WTC11 (cell line): ENCODE results near the gene FNDC11. TPM values are rescaled to one million over a fixed set of nuclear protein-coding genes. Genes with fewer than 3 reads are reported as not detected.

Experiments used
- ATAC-seq: fragments of 200-7000 bp; cut with Tn5 transposase; 2 replicates; pipeline ENCODE4 v1.10.0; 2021; ENCODE audit warnings: mild to moderate bottlenecking, moderate library complexity
- CTCF ChIA-PET: fragments of 300-600 bp; sonication (Branson Sonifier 250); formaldehyde crosslinking; loops from one replicate; lab custom pipeline; 2021; ENCODE audit warnings: antibody characterized with exemption; lab: Charles Lee
- POLR2A ChIA-PET: fragments of 350-600 bp; sonication (Branson Sonifier 250); formaldehyde crosslinking; loops from one replicate; lab custom pipeline; 2021; ENCODE audit warnings: antibody characterized with exemption; lab: Charles Lee
- DNase-seq: peaks from one replicate; pipeline ENCODE4 v3.0.0; 2021; ENCODE audit warnings: low spot score
- H3K27ac Mint-ChIP-seq: 2 replicates; pipeline ENCODE4 v1.8.0; 2021; ENCODE audit warnings: mixed read lengths
- H3K27me3 Mint-ChIP-seq: 2 replicates; pipeline ENCODE4 v1.8.0; 2021; ENCODE audit warnings: low read depth, mild to moderate bottlenecking, moderate library complexity, mixed read lengths
- H3K36me3 Mint-ChIP-seq: 2 replicates; pipeline ENCODE4 v1.8.0; 2021; ENCODE audit warnings: mixed read lengths
- H3K4me1 Mint-ChIP-seq: 2 replicates; pipeline ENCODE4 v1.8.0; 2022; ENCODE audit warnings: mixed read lengths
- H3K4me3 Mint-ChIP-seq: 2 replicates; pipeline ENCODE4 v1.8.0; 2021; ENCODE audit warnings: mild to moderate bottlenecking, moderate library complexity, mixed read lengths
- H3K9me3 Mint-ChIP-seq: 2 replicates; pipeline ENCODE4 v1.8.0; 2021; ENCODE audit warnings: mixed read lengths
- FOXK1 ChIP-seq: sonication (generic); formaldehyde crosslinking; IDR thresholded peaks from 2 replicates; pipeline ENCODE4 v1.8.0; 2022; ENCODE audit warnings: mild to moderate bottlenecking, moderate library complexity, missing genetic modification reagents
- RORB ChIP-seq: fragments of 250-450 bp; sonication (Bioruptor Pico); IDR thresholded peaks from 2 replicates; pipeline ENCODE4 v1.9.0; 2021; ENCODE audit warnings: mild to moderate bottlenecking
- total RNA-seq: library from RNA; stranded (reverse); gene quantifications from 3 replicates; pipeline ENCODE4 v1.2.3, GENCODE V29; 2021

Gene FNDC11
- total RNA-seq, 1 experiment from 2014 or later = 3.8 TPM

- H3K36me3 Mint-ChIP-seq = peaks cover 16% of the 10 kb centered on the region
- H3K27ac Mint-ChIP-seq = no peak overlapping the region
Measured at GRCh38 chr20:63602321-63602720, 48.4 kb downstream of the FNDC11 start.

More at GRCh38 chr20:63602321-63602720, 48.4 kb downstream of the FNDC11 start:
- DNase-seq (no peak), ATAC-seq (no peak)
- H3K4me3 Mint-ChIP-seq = no peak overlapping the region
- POLR2A ChIA-PET = no interaction called here
- H3K4me1 Mint-ChIP-seq = no peaks in the 10 kb centered on the region
- no peaks in the 10 kb centered on the region for H3K9me3 Mint-ChIP-seq
- H3K27me3 Mint-ChIP-seq = no peaks in the 10 kb centered on the region; the same call in 1 of the 2 replicates
- CTCF ChIA-PET = interaction anchor here (0.6 kb wide), 2 partner anchors 28 to 64 kb away, joined by 3 to 6 read pairs; partner anchors contain the start of gene HELZ2
- TF ChIP-seq RORB (no peak), FOXK1 (CRISPR knock-in tag) (no peak)
- TF ChIP-seq, all 79 proteins: peak for 0

Other genes starting within 250 kb of the FNDC11 start
- 2.5 to 5.7 TPM (median 4.8 TPM) in 3 replicates for gene CHRNA4, start 192.8 kb upstream of the FNDC11 start, total RNA-seq
- 99.8 to 112 TPM (median 108 TPM) in 3 replicates for gene KCNQ2, start 81.5 kb upstream of the FNDC11 start, total RNA-seq
- 26.0 to 35.7 TPM (median 34.9 TPM) in 3 replicates for gene EEF1A2, start 55.1 kb upstream of the FNDC11 start, total RNA-seq
- 170 to 210 TPM (median 205 TPM) in 3 replicates for gene PPDPF, start 33.4 kb upstream of the FNDC11 start, total RNA-seq
- gene PTK6, start 16.8 kb upstream of the FNDC11 start, total RNA-seq = 0.22 to 0.53 TPM (median 0.32 TPM) in 3 replicates
- gene SRMS, start 6.4 kb upstream of the FNDC11 start, total RNA-seq = 0.21 to 0.46 TPM (median 0.26 TPM) in 3 replicates
- gene HELZ2, start 20.1 kb downstream of the FNDC11 start, total RNA-seq = 27.5 to 32.6 TPM (median 32.4 TPM) in 3 replicates
- gene GMEB2, start 72.9 kb downstream of the FNDC11 start, total RNA-seq = 14.1 to 14.8 TPM (median 14.2 TPM) in 3 replicates
- 53.0 to 65.6 TPM (median 53.4 TPM) in 3 replicates for gene STMN3, start 99.3 kb downstream of the FNDC11 start, total RNA-seq
- 39.3 to 44.9 TPM (median 40.5 TPM) in 3 replicates for gene RTEL1, start 104.2 kb downstream of the FNDC11 start, total RNA-seq
- not detected in 3 replicates for gene TNFRSF6B, start 142.5 kb downstream of the FNDC11 start, total RNA-seq
- 24.3 to 30.2 TPM (median 27.4 TPM) in 3 replicates for gene ARFRP1, start 153.8 kb downstream of the FNDC11 start, total RNA-seq
- gene ZGPAT, start 153.9 kb downstream of the FNDC11 start, total RNA-seq = 28.3 to 31.0 TPM (median 30.4 TPM) in 3 replicates
- 4.5 to 7.0 TPM (median 6.0 TPM) in 3 replicates for gene LIME1, start 182.5 kb downstream of the FNDC11 start, total RNA-seq
- gene SLC2A4RG, start 185.6 kb downstream of the FNDC11 start, total RNA-seq = 41.6 to 47.2 TPM (median 43.3 TPM) in 3 replicates